H1 (cell line): ENCODE measurements around the gene ASF1B. TPM values are rescaled to one million over a fixed set of nuclear protein-coding genes. Genes with fewer than 3 reads are reported as not detected.

ENCODE experiments used
- CTCF ChIA-PET: fragments of 300-600 bp; sonication (Branson Sonifier 250); formaldehyde crosslinking; loops from one replicate; lab custom pipeline; 2021; ENCODE audit not compliant: partially characterized antibody; lab: Charles Lee
- POLR2A ChIA-PET: fragments of 300-600 bp; sonication (Branson Sonifier 250); formaldehyde crosslinking; loops from one replicate; lab custom pipeline; 2021; ENCODE audit warnings: inconsistent platforms; ENCODE audit not compliant: partially characterized antibody; lab: Charles Lee
- DNase-seq, 2 experiments: peaks; one replicate each; pipeline versions ENCODE4 v3.0.0 to v3.0.0-alpha.2; 2010 to 2022; ENCODE audit warnings: low spot score in 2 of 2, low read depth in 1 of 2, mixed read lengths in 1 of 2
- FAIRE-seq: peaks from 2 replicates; lab custom pipeline; 2011; peaks lifted over from hg19 to GRCh38; lab: Jason Lieb, UNC
- H2AFZ ChIP-seq: 2 replicates; pipeline ENCODE4 v1.8.1; 2012; ENCODE audit warnings: low read length, inconsistent platforms
- H2AK5ac ChIP-seq: 2 replicates; pipeline ENCODE4 v1.6.1; 2013; ENCODE audit warnings: low read depth, low read length
- H2BK120ac ChIP-seq: replicated peaks from 2 replicates; pipeline ENCODE3; 2013; ENCODE audit warnings: low read depth, low read length, inconsistent platforms
- H2BK12ac ChIP-seq: 2 replicates; pipeline ENCODE4 v1.6.1; 2013; ENCODE audit warnings: low read depth, low read length
- H2BK15ac ChIP-seq: 2 replicates; pipeline ENCODE4 v1.6.1; 2013; ENCODE audit warnings: low read length
- H2BK20ac ChIP-seq: 2 replicates; pipeline ENCODE4 v1.6.1; 2013; ENCODE audit warnings: low read length
- H2BK5ac ChIP-seq: 2 replicates; pipeline ENCODE4 v1.6.1; 2013; ENCODE audit warnings: low read depth, low read length
- H3K14ac ChIP-seq: 2 replicates; pipeline ENCODE4 v1.6.1; 2013; ENCODE audit warnings: inconsistent platforms; ENCODE audit not compliant: insufficient read length
- H3K18ac ChIP-seq: 2 replicates; pipeline ENCODE4 v1.6.1; 2013; ENCODE audit warnings: low read length; ENCODE audit errors: extremely low read depth
- H3K23ac ChIP-seq: 2 replicates; pipeline ENCODE4 v1.6.1; 2013; ENCODE audit warnings: inconsistent platforms; ENCODE audit not compliant: insufficient read length
- H3K23me2 ChIP-seq: 2 replicates; pipeline ENCODE4 v1.6.1; 2013; ENCODE audit warnings: low read depth, low read length
- H3K27ac ChIP-seq: 2 replicates; pipeline ENCODE4 v1.6.1; 2011; ENCODE audit warnings: low read depth, low read length, inconsistent platforms
- H3K27me3 ChIP-seq, 4 experiments: replicated peaks in 1 of 4; 1 replicate in 1 of 4; 2 replicates in 3 of 4; pipeline versions ENCODE4 v1.6.1 to v1.8.1; 2011 to 2013; ENCODE audit warnings: low read length in 3 of 4, mild to moderate bottlenecking in 3 of 4, inconsistent platforms in 2 of 4, mixed read lengths in 2 of 4, moderate library complexity in 1 of 4; ENCODE audit not compliant: control insufficient read depth in 3 of 4, insufficient read depth in 3 of 4; ENCODE audit errors: extremely low read depth in 1 of 4
- H3K36me3 ChIP-seq, 4 experiments: 2 replicates each; pipeline versions ENCODE4 v1.6.1 to v1.8.1; 2011 to 2013; ENCODE audit warnings: mild to moderate bottlenecking in 4 of 4, low read length in 3 of 4, moderate library complexity in 2 of 4, control low read depth in 1 of 4, inconsistent platforms in 1 of 4; ENCODE audit not compliant: insufficient read depth in 4 of 4, control insufficient read depth in 2 of 4
- H3K4ac ChIP-seq: replicated peaks from 2 replicates; pipeline ENCODE3; 2013; ENCODE audit warnings: low read length, low read depth, mixed read lengths, inconsistent platforms; ENCODE audit not compliant: insufficient read length
- H3K4me1 ChIP-seq, 4 experiments: replicated peaks in 1 of 4; 1 replicate in 1 of 4; 2 replicates in 3 of 4; pipeline versions ENCODE4 v1.6.1 to v1.8.1; 2011 to 2013; ENCODE audit warnings: low read length in 3 of 4, inconsistent platforms in 2 of 4, mixed read lengths in 1 of 4; ENCODE audit not compliant: insufficient read depth in 4 of 4, control insufficient read depth in 3 of 4
- H3K4me2 ChIP-seq, 2 experiments: 2 replicates each; pipeline versions ENCODE4 v1.6.1 to v1.8.1; 2011 to 2013; ENCODE audit warnings: low read depth in 2 of 2, low read length in 2 of 2, control low read depth in 1 of 2, inconsistent platforms in 1 of 2, mild to moderate bottlenecking in 1 of 2; ENCODE audit not compliant: insufficient read depth in 1 of 2
- H3K4me3 ChIP-seq, 4 experiments: fragments of 200-600, 300-600 bp in 1 of 4; sonication (generic), shearing (Covaris generic), sonication (Bioruptor Twin) in 1 of 4; 2 replicates each; pipeline versions ENCODE4 v1.5.1 to v1.8.1; 2011 to 2016; ENCODE audit warnings: low read length in 4 of 4, low read depth in 3 of 4, control low read depth in 2 of 4, inconsistent platforms in 2 of 4, mild to moderate bottlenecking in 2 of 4, mixed read lengths in 1 of 4, moderate library complexity in 1 of 4; ENCODE audit not compliant: insufficient read depth in 2 of 4; ENCODE audit errors: extremely low read depth in 1 of 4
- H3K56ac ChIP-seq: replicated peaks from 2 replicates; pipeline ENCODE3; 2013; ENCODE audit warnings: low read depth, mild to moderate bottlenecking, mixed read lengths, low read length, inconsistent platforms; ENCODE audit not compliant: insufficient read length
- H3K79me1 ChIP-seq: 2 replicates; pipeline ENCODE4 v1.6.1; 2013; ENCODE audit warnings: low read depth, low read length, control low read depth
- H3K79me2 ChIP-seq, 2 experiments: 2 replicates each; pipeline versions ENCODE4 v1.6.1 to v1.8.1; 2012 to 2013; ENCODE audit warnings: low read length in 2 of 2, mild to moderate bottlenecking in 2 of 2, inconsistent platforms in 1 of 2; ENCODE audit not compliant: insufficient read depth in 2 of 2, control insufficient read depth in 1 of 2
- H3K9ac ChIP-seq, 4 experiments: replicated peaks in 1 of 4; 1 replicate in 1 of 4; 2 replicates in 3 of 4; pipeline versions ENCODE4 v1.6.1 to v1.8.1; 2011 to 2013; ENCODE audit warnings: low read depth in 3 of 4, low read length in 3 of 4, control low read depth in 2 of 4, mild to moderate bottlenecking in 2 of 4, moderate library complexity in 2 of 4, inconsistent platforms in 1 of 4; ENCODE audit errors: extremely low read depth in 1 of 4
- H3K9me3 ChIP-seq, 2 experiments: 2 replicates each; pipeline versions ENCODE4 v1.6.1 to v1.8.1; 2012 to 2013; ENCODE audit warnings: mild to moderate bottlenecking in 2 of 2, moderate library complexity in 2 of 2, control low read depth in 1 of 2, inconsistent platforms in 1 of 2, low read depth in 1 of 2, low read length in 1 of 2, mixed read lengths in 1 of 2; ENCODE audit not compliant: insufficient read depth in 2 of 2
- H4K20me1 ChIP-seq, 2 experiments: replicated peaks in 1 of 2; 2 replicates each; pipeline versions ENCODE3 to v1.8.1; 2011 to 2013; ENCODE audit warnings: inconsistent platforms in 2 of 2, low read length in 2 of 2, mild to moderate bottlenecking in 1 of 2; ENCODE audit not compliant: insufficient read depth in 2 of 2, control insufficient read depth in 1 of 2
- H4K5ac ChIP-seq: 2 replicates; pipeline ENCODE4 v1.6.1; 2013; ENCODE audit warnings: low read length, low read depth, mixed read lengths, inconsistent platforms; ENCODE audit not compliant: insufficient read length
- H4K8ac ChIP-seq: 2 replicates; pipeline ENCODE4 v1.8.0; 2013; ENCODE audit warnings: mild to moderate bottlenecking, moderate library complexity, low read length, inconsistent platforms; ENCODE audit not compliant: insufficient read depth; ENCODE audit errors: extremely low read depth
- H4K91ac ChIP-seq: replicated peaks from 2 replicates; pipeline ENCODE3; 2013; ENCODE audit warnings: low read length, mixed read lengths, inconsistent platforms; ENCODE audit not compliant: insufficient read length
- ASH2L ChIP-seq: fragments of 200-600, 300-600 bp; sonication (generic); IDR thresholded peaks from one replicate; pipeline ENCODE4 v1.7.1; 2017; ENCODE audit warnings: low read length
- ATF2 ChIP-seq: IDR thresholded peaks from 2 replicates; pipeline ENCODE4 v1.6.1; 2012; ENCODE audit warnings: low read length, inconsistent platforms
- CTBP2 ChIP-seq: IDR thresholded peaks from 2 replicates; pipeline ENCODE4 v1.7.0; 2011; ENCODE audit warnings: borderline replicate concordance, mild to moderate bottlenecking, moderate library complexity, mixed read lengths, low read length; ENCODE audit not compliant: insufficient read depth, insufficient read length
- EP300 ChIP-seq, 2 experiments: IDR thresholded peaks; 1 replicate in 1 of 2; 2 replicates in 1 of 2; pipeline ENCODE4 v1.6.1; 2011 to 2012; ENCODE audit warnings: low read depth in 2 of 2, low read length in 2 of 2, mild to moderate bottlenecking in 2 of 2, borderline replicate concordance in 1 of 2, inconsistent platforms in 1 of 2, moderate library complexity in 1 of 2
- GABPA ChIP-seq: IDR thresholded peaks from 2 replicates; pipeline ENCODE4 v1.6.1; 2011; ENCODE audit warnings: mild to moderate bottlenecking, low read length, moderate library complexity, borderline replicate concordance; ENCODE audit not compliant: insufficient read depth
- KDM5A ChIP-seq: fragments of 200-600 bp; IDR thresholded peaks from 2 replicates; pipeline ENCODE4 v1.7.1; 2012; ENCODE audit warnings: mild to moderate bottlenecking, low read length, inconsistent platforms, mixed read lengths
- MAX ChIP-seq: IDR thresholded peaks from 2 replicates; pipeline ENCODE4 v1.6.1; 2012; ENCODE audit warnings: inconsistent platforms
- NRF1 ChIP-seq: IDR thresholded peaks from 2 replicates; pipeline ENCODE4 v1.6.1; 2011; ENCODE audit warnings: mild to moderate bottlenecking, low read depth, low read length, improper control_type of control experiment
- POU5F1 ChIP-seq: IDR thresholded peaks from 2 replicates; pipeline ENCODE4 v1.6.1; 2011; ENCODE audit warnings: low read depth, mild to moderate bottlenecking, low read length, moderate library complexity
- SRF ChIP-seq: IDR thresholded peaks from 2 replicates; pipeline ENCODE4 v1.6.1; 2011; ENCODE audit warnings: mild to moderate bottlenecking, low read depth, low read length, moderate library complexity
- TEAD4 ChIP-seq: IDR thresholded peaks from 2 replicates; pipeline ENCODE4 v1.6.1; 2012; ENCODE audit warnings: low read depth, low read length, inconsistent platforms, mixed read lengths
- WGBS, 2 experiments: shearing (Covaris generic) in 1 of 2; methylation state at CpG; one replicate each; pipeline versions ENCODE4 v1.1.6 to v1.1.7; 2013 to 2015; ENCODE audit warnings: low lambda C conversion rate in 2 of 2, mixed read lengths in 2 of 2, inconsistent platforms in 1 of 2, low coverage in 1 of 2, missing lambda C conversion rate in 1 of 2; ENCODE audit not compliant: insufficient replicate concordance in 2 of 2, insufficient coverage in 1 of 2, insufficient read length in 1 of 2; ENCODE audit errors: extremely low coverage in 1 of 2, missing lambda C conversion rate in 1 of 2; 5-methylcytosine and 5-hydroxymethylcytosine counted together
- polyA plus RNA-seq, 7 experiments: library from polyadenylated mRNA; depleted of rRNA in 3 of 7; stranded (reverse) in 5 of 7; unstranded in 2 of 7; fragments of >200 nt in 5 of 7; fragments of 200-250 nt in 2 of 7; gene quantifications; 1 replicate in 5 of 7; 2 replicates in 1 of 7; 4 replicates in 1 of 7; pipeline versions ENCODE4 v1.2.1 to v1.2.3, GENCODE V29; 2011 to 2013; ENCODE audit warnings: missing spikeins in 2 of 7, mixed read lengths in 2 of 7
- total RNA-seq: library from RNA; stranded (reverse); fragmentation: NEBNext Ultra II Directional; extraction: Animal tissue kit (Norgen Biotek cat#: 25700); gene quantifications from 2 replicates; pipeline ENCODE4 v1.2.1, GENCODE V29; 2021

The ASF1B gene
- total and polyA plus RNA-seq, 2 of the 8 experiments (the other 6 are each of a cell fraction or from before 2014, with no cell fraction given): 32.6 to 59.2 TPM

- WGBS, 2 experiments: 95% methylated on average over 15 of the region's 21 CpGs; no CpG with 5 or more reads in 1 of the 2 experiments
- Histone ChIP-seq H4K20me1 (peaks cover 5 to 15% of the 10 kb centered on the region in 2 experiments), H3K4ac (no peak overlapping the region), H2BK120ac (no peak overlapping the region), H3K9ac (no peak overlapping the region), H2BK20ac (no peak overlapping the region), H3K4me3 (no peak overlapping the region), H4K5ac (no peak overlapping the region), H2BK5ac (no peak overlapping the region), H2BK12ac (no peak overlapping the region), H3K18ac (no peak overlapping the region), H3K9me3 (no peaks in the 10 kb centered on the region), H3K79me2 (no peaks in the 10 kb centered on the region), H3K4me1 (peaks cover 0 to 21% (median 15%) of the 10 kb centered on the region in 4 experiments; a peak in 6 of 7 replicates), H3K23ac (no peak overlapping the region), H3K56ac (no peak overlapping the region), H2BK15ac (no peak overlapping the region), H3K23me2 (no peaks in the 10 kb centered on the region), H3K27ac (no peak overlapping the region), H3K36me3 (peaks cover 5 to 23% (median 20%) of the 10 kb centered on the region in 4 experiments; a peak in 6 of 8 replicates), H4K8ac (no peak overlapping the region), H2AFZ (no peak overlapping the region), H3K79me1 (no peaks in the 10 kb centered on the region; the same call in none of the 2 replicates), H3K4me2 (no peak overlapping the region), H3K14ac (no peak overlapping the region), H4K91ac (no peak overlapping the region), H2AK5ac (no peak overlapping the region), H3K27me3 (no peaks in the 10 kb centered on the region; a peak in 1 of 7 replicates)
- DNase-seq: no peak
- ChIA-PET CTCF (interaction anchor here (1.1 to 4.9 kb wide), 2 partner anchors 12 to 13 kb away, joined by 3 to 24 read pairs; partner anchors contain the start of gene ASF1B), POLR2A (interaction anchor here (1.0 to 2.4 kb wide), 7 partner anchors 9 to 213 kb away, joined by 3 to 12 read pairs (median 5); partner anchors contain the start of gene ASF1B)
- FAIRE-seq: no peak
- TF ChIP-seq POU5F1 (no peak), TEAD4 (no peak), SRF (no peak), CTBP2 (no peak), MAX (no peak), GABPA (no peak), ASH2L (no peak), NRF1 (no peak), KDM5A (no peak), ATF2 (no peak), EP300 (IDR thresholded peaks at IDR 0.05; ENCODE audit: borderline replicate concordance in 1 of 2, low read depth in 2 of 2, low read length in 2 of 2) (no peak)
Measured at GRCh38 chr19:14149509-14149994, 13.2 kb upstream of the ASF1B start.
